Measurements from ENCODE around the gene CCDC83.
"Not testable (repeated sequence)": the region's sequence is repeated elsewhere in the genome, so short reads cannot be mapped to it uniquely, and the experiment has no call there.

DNA sequence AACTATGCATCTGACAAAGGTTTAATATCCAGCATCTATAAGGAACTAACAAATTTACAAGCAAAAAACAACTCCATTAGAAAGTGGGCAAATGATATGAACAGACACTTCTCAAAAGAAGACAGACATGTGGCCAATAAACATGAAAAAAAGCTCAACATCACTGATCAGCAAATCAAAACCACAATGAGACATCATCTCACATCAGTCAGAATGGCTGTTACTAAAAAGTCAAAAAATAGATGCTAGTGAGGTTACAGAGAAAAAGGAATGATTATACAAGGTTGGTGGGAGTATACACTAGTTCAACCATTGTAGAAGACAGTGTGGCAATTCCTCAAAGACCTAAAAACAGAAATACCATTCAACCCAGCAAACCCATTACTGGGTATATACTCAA lies 14.3 kb upstream of the CCDC83 start:
- not testable (repeated sequence) for TF ChIP-seq POLR2A (IDR thresholded peaks at IDR 0.05)
- TF ChIP-seq, protein P1, sequence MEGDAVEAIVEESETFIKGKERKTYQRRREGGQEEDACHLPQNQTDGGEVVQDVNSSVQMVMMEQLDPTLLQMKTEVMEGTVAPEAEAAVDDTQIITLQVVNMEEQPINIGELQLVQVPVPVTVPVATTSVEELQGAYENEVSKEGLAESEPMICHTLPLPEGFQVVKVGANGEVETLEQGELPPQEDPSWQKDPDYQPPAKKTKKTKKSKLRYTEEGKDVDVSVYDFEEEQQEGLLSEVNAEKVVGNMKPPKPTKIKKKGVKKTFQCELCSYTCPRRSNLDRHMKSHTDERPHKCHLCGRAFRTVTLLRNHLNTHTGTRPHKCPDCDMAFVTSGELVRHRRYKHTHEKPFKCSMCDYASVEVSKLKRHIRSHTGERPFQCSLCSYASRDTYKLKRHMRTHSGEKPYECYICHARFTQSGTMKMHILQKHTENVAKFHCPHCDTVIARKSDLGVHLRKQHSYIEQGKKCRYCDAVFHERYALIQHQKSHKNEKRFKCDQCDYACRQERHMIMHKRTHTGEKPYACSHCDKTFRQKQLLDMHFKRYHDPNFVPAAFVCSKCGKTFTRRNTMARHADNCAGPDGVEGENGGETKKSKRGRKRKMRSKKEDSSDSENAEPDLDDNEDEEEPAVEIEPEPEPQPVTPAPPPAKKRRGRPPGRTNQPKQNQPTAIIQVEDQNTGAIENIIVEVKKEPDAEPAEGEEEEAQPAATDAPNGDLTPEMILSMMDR (IDR thresholded peaks at IDR 0.05), result not testable (repeated sequence)
